Measurements from ENCODE around the gene CCDC83. TPM values are rescaled to one million over a fixed set of nuclear protein-coding genes. Genes with fewer than 3 reads are reported as not detected.
A peak's percentile ranks its signal among the peaks of the same experiment; 100 is the strongest.

CCDC83 gene
- total and polyA plus RNA-seq, 9 of the 15 experiments (the other 6 are each of a cell fraction or from before 2014, with no cell fraction given): not detected

- TF ChIP-seq MYC (IDR thresholded peaks at IDR 0.05; ENCODE audit: low read depth, low read length) (no peak), MYC (CRISPR knock-in tag; IDR thresholded peaks at IDR 0.05; ENCODE audit: borderline replicate concordance, low read depth) (no peak), PCBP2 (IDR thresholded peaks at IDR 0.05; ENCODE audit: low read depth, low read length, poor library complexity, severe bottlenecking) (no peak), NFIX (CRISPR knock-in tag; IDR thresholded peaks at IDR 0.05; ENCODE audit: low read depth) (no peak)
Measured at GRCh38 chr11:85951049-85951405, 95.8 kb downstream of the CCDC83 start (continued).

DNA sequence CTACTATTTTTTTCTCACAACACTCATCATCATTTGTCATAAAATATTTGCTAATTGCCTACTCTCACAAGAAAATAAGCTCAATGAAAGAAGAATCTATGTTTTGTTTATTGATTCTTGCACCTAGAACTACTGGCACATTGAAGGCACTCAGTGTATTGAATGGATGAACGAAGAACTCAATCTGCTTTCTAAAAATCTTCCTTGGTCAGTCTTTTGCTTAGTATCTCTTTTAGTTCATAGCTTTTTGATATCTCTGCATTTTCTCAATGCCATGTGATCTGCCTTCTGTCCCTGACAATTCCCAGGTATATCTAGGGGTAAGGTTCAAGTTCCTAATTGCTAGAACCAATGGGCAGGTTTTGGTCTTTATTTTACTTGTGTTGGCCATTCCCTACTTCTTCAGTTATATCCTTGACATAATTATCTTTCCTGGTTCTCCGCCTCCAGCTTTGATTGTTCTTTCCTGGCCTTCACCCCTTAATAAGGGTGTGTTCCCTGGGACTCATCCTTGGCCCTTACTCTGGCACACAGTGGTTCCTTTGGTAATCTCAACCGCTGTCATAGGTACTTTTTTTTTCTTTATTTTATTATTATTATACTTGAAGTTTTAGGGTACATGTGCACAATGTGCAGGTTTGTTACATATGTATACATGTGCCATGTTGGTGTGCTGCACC, 96.4 kb downstream of the CCDC83 start:
- no peaks in the 10 kb centered on the region for H3K4me1 ChIP-seq (replicated peaks in 1 of 2; ENCODE audit: control insufficient read depth in 2 of 2, insufficient read depth in 2 of 2, low read length in 2 of 2)
- H3K4me2 ChIP-seq (ENCODE audit: insufficient read depth, low read length): no peak overlapping the region
- intact Hi-C loops (cut with micrococcal nuclease) (no loop called here), in situ Hi-C loops (cut with MboI) (no loop called here)
- no peak overlapping the region for H3K27ac ChIP-seq (ENCODE audit: extremely low read depth, low read depth, low read length)
- DNase-seq (ENCODE audit: extremely low read depth in 1 of 4, low spot score in 3 of 4): no peak
- no peak overlapping the region for H3K4me3 ChIP-seq
- H4K20me1 ChIP-seq (replicated peaks; ENCODE audit: control insufficient read depth, insufficient read depth, low read length): no peaks in the 10 kb centered on the region
- FAIRE-seq: no peak
- no peak overlapping the region for H2AFZ ChIP-seq (ENCODE audit: low read depth, low read length)
- CTCF ChIA-PET (ENCODE audit: low intra/inter-chr PET ratio): no interaction called here
- H3K27me3 ChIP-seq (ENCODE audit: control insufficient read depth in 2 of 2, insufficient read depth in 2 of 2, low read length in 2 of 2): no peaks in the 10 kb centered on the region
- POLR2A ChIA-PET: interaction anchor here (0.5 to 1.5 kb wide), 2 partner anchors 10 to 461 kb away, joined by 3 to 4 read pairs; no protein-coding TSS in a partner anchor
- H3K79me2 ChIP-seq (ENCODE audit: control insufficient read depth, insufficient read depth, low read length): no peaks in the 10 kb centered on the region
- 60% methylated on average over 3 of the region's 3 CpGs for WGBS (ENCODE audit: insufficient coverage, low coverage, missing lambda C conversion rate)
- H3K9me3 ChIP-seq (replicated peaks; ENCODE audit: control insufficient read depth, insufficient read depth, low read depth, low read length): no peaks in the 10 kb centered on the region
- H3K9ac ChIP-seq (ENCODE audit: insufficient read depth in 1 of 2, low read depth in 2 of 2, low read length in 2 of 2): no peak overlapping the region
- no TSS peak for BruUV-seq (replicated peaks)
- ATAC-seq: peak; percentile 3; the same call in 2 of the 3 replicates
- H3K36me3 ChIP-seq (ENCODE audit: control insufficient read depth, insufficient read depth, low read length): peaks cover 22% of the 10 kb centered on the region
- H3K9me1 ChIP-seq (ENCODE audit: control insufficient read depth, insufficient read depth, low read length): no peaks in the 10 kb centered on the region
- TF ChIP-seq POLR2B (IDR thresholded peaks at IDR 0.05; ENCODE audit: low read depth, partially characterized antibody) (peak; percentile 20), HBP1 (CRISPR knock-in tag; IDR thresholded peaks at IDR 0.05) (peak; percentile 16; the same call in 1 of the 2 replicates), POLR2H (tag; IDR thresholded peaks at IDR 0.05; ENCODE audit: low read depth) (peak; percentile 42), MTF1 (CRISPR knock-in tag; IDR thresholded peaks at IDR 0.05; ENCODE audit: borderline replicate concordance) (no peak), SUPT5H (IDR thresholded peaks at IDR 0.05) (peak; percentile 64; the same call in 1 of the 2 replicates)

Measured in K562 (cell line).